Osteocyte (in vitro differentiated cells): ENCODE measurements around the gene SKA3. TPM values are rescaled to one million over a fixed set of nuclear protein-coding genes. Genes with fewer than 3 reads are reported as not detected.
"Not testable (repeated sequence)": the region's sequence is repeated elsewhere in the genome, so short reads cannot be mapped to it uniquely, and the experiment has no call there.

ENCODE experiments used
- DNase-seq: peaks from one replicate; pipeline ENCODE4 v3.0.0; 2021; ENCODE audit warnings: mixed read lengths; ENCODE audit not compliant: unreplicated experiment; ENCODE audit errors: extremely low spot score
- H3K27ac Mint-ChIP-seq: one replicate; pipeline ENCODE4 v1.8.0; 2021; ENCODE audit warnings: mild to moderate bottlenecking, mixed read lengths; ENCODE audit not compliant: unreplicated experiment
- H3K27me3 Mint-ChIP-seq: one replicate; pipeline ENCODE4 v1.8.0; 2021; ENCODE audit warnings: mixed read lengths; ENCODE audit not compliant: unreplicated experiment
- H3K36me3 Mint-ChIP-seq: one replicate; pipeline ENCODE4 v1.8.0; 2021; ENCODE audit warnings: mixed read lengths; ENCODE audit not compliant: unreplicated experiment
- H3K4me1 Mint-ChIP-seq: one replicate; pipeline ENCODE4 v1.8.0; 2021; ENCODE audit warnings: mixed read lengths; ENCODE audit not compliant: unreplicated experiment
- H3K4me3 Mint-ChIP-seq: one replicate; pipeline ENCODE4 v1.8.0; 2021; ENCODE audit warnings: mild to moderate bottlenecking, moderate library complexity, mixed read lengths; ENCODE audit not compliant: unreplicated experiment
- H3K9me3 Mint-ChIP-seq: one replicate; pipeline ENCODE4 v1.8.0; 2021; ENCODE audit warnings: mixed read lengths; ENCODE audit not compliant: unreplicated experiment
- CTCF ChIP-seq: fragments of 200-600 bp; sonication (generic); IDR thresholded peaks from 2 replicates; pipeline ENCODE4 v1.5.0; 2021; ENCODE audit warnings: antibody characterized with exemption, mild to moderate bottlenecking, moderate library complexity
- total RNA-seq: library from RNA; stranded (reverse); gene quantifications from 2 replicates; pipeline ENCODE4 v1.2.1, GENCODE V29; 2021

The SKA3 gene
- total RNA-seq, 1 donor from 2014 or later, result 4.0 TPM

DNA sequence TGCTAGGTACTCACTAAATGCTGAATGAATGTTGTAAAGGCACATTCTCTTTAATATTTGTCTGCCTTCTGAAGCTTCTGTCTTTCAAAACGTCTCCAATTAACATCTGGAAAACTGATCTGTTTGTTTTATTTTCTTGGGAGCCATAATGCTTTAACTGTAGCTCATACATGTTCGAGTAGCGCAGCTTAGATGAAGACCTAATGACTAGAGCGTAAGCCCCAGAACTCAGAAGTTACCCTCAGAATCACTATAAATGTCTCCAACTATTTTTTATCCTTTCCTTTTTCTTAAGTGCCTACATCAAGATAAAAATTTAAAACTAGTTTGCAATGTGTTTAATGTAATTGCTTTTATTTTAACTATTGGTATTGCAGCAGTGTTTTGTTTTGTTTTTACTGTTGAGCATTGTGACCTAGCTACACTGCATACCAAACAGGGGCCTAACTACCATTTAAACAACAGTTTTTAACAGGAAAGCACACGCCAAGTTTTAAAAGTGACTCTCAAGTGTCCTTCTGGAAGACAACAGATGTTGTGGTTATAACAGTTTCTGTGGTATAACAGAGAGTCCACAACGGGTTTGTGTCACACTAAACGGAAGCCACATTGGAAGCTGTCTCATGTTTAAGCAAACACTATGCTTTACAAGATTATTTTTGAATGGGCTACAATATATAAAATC is 42.1 kb upstream of the SKA3 start:
- H3K36me3 Mint-ChIP-seq, result no peaks in the 10 kb centered on the region
- no peak overlapping the region for H3K27ac Mint-ChIP-seq
- no peaks in the 10 kb centered on the region for H3K4me1 Mint-ChIP-seq
- peaks cover 29% of the 10 kb centered on the region for H3K27me3 Mint-ChIP-seq
- no peak for TF ChIP-seq CTCF
- no peak for DNase-seq
- H3K4me3 Mint-ChIP-seq, result no peak overlapping the region
- peaks cover 13% of the 10 kb centered on the region for H3K9me3 Mint-ChIP-seq

- H3K36me3 Mint-ChIP-seq, result no peaks in the 10 kb centered on the region
- DNase-seq, result peak; percentile 21
- no peaks in the 10 kb centered on the region for H3K4me1 Mint-ChIP-seq
- H3K27ac Mint-ChIP-seq, result no peak overlapping the region
- peaks cover 6% of the 10 kb centered on the region for H3K9me3 Mint-ChIP-seq
- H3K27me3 Mint-ChIP-seq, result peaks cover 44% of the 10 kb centered on the region
- no peak overlapping the region for H3K4me3 Mint-ChIP-seq
- no peak for TF ChIP-seq CTCF
Measured at GRCh38 chr13:21216332-21216731, 40.0 kb upstream of the SKA3 start.

GRCh38 chr13:21215419-21215818 is 39.1 kb upstream of the SKA3 start:
- peaks cover 47% of the 10 kb centered on the region for H3K27me3 Mint-ChIP-seq
- H3K4me3 Mint-ChIP-seq, H3K36me3 Mint-ChIP-seq, H3K4me1 Mint-ChIP-seq, H3K27ac Mint-ChIP-seq, H3K9me3 Mint-ChIP-seq: not testable (repeated sequence)
- DNase-seq, result peak; percentile 8

DNA sequence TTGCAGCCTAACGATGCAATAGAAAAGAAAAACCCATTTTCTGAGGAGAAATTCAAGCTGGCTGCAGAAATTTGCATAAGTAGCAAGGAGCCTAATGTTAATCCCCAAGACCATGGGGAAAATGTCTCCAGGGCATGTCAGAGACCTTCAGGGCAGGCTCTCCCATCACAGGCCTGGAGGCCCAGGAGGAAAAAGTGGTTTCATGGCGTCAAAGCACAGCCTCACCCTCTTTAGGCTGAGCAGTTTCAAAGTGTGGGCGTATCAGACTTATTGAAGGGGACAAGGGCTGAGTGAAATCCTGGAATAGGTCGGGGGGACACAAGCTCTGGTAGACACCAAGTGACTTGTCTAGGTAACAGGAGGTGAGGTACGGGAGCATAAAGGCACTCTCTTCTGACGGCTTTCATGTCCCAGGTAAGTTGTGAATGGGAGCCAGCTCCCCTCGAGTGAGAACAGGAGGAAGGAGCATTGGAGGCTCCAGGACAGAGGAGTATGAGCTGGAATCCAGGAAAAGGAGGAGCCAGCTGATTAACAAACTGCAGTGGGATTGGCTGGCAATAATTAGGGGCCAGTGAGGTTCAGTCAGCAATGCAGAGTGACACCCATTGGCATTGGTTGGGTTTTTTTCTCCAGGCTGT is 35.9 kb upstream of the SKA3 start:
- Mint-ChIP-seq H3K4me3 (no peak overlapping the region), H3K36me3 (no peaks in the 10 kb centered on the region), H3K9me3 (no peaks in the 10 kb centered on the region), H3K27ac (no peak overlapping the region), H3K4me1 (no peaks in the 10 kb centered on the region), H3K27me3 (peaks cover 49% of the 10 kb centered on the region)
- TF ChIP-seq CTCF, result no peak
- DNase-seq, result peak; percentile 56

DNA sequence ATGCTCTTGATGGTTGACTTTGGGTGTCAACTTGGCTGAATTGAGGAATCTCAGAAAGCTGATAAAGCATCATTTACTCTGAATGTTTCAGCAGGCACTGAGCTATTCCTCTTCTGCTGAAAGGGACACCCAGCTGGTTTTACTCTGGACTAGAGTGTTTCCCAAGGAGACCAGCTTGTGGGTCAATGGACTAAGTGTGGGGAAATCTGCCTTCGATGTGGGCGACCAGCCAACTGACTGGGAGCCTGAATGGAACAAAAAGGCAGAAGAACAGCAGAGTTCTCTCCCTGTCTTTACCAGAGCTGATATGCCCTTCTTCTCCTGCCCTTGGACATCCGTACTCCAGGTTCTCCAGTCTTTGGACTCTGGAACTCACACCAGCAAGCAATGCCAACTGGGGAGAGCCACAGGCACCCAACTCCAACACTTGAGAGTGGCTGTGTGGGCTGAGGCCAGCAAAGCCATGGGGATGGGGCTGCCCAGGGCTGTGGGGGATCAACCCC is 32.4 kb upstream of the SKA3 start:
- H3K27ac Mint-ChIP-seq, result no peak overlapping the region
- TF ChIP-seq CTCF, result no peak
- peak; percentile 53 for DNase-seq
- H3K36me3 Mint-ChIP-seq, result no peaks in the 10 kb centered on the region
- H3K4me3 Mint-ChIP-seq, result no peak overlapping the region
- H3K27me3 Mint-ChIP-seq, result peaks cover 29% of the 10 kb centered on the region
- no peaks in the 10 kb centered on the region for H3K9me3 Mint-ChIP-seq
- no peaks in the 10 kb centered on the region for H3K4me1 Mint-ChIP-seq
